ENCODE data around the gene TM2D1. TPM values are rescaled to one million over a fixed set of nuclear protein-coding genes. Genes with fewer than 3 reads are reported as not detected.

Gene TM2D1
- total and polyA plus RNA-seq, 4 donors: 13.7 to 33.4 (median 25.7) TPM

DNA sequence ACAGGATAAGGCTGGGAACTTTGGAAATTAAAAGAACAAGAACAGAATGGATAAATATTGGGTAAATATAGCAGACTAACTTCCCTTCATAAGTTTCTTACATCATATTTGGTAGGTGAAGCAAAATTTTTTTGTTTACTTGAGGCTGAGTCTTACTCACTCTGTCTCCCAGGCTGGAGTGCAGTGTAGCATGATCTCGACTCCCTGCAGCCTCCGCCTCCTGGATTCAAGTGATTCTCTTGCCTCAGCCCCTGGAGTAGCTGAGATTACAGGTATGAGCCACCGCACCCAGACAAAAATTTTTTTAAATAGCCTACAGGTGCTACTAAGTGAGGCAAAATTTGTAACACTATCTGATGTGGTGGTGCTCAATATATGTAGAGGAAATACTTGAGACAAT, 50.7 kb downstream of the TM2D1 start:
- TF ChIP-seq, protein P1, sequence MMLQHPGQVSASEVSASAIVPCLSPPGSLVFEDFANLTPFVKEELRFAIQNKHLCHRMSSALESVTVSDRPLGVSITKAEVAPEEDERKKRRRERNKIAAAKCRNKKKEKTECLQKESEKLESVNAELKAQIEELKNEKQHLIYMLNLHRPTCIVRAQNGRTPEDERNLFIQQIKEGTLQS (IDR thresholded peaks at IDR 0.05): no peak
- TF ChIP-seq RAD21 (IDR thresholded peaks at IDR 0.05) (no peak), HNF4A (conservative IDR thresholded peaks at IDR 0.05) (no peak), FOXA2 (IDR thresholded peaks at IDR 0.05) (no peak), EGR1 (IDR thresholded peaks at IDR 0.05; ENCODE audit: low read depth in 2 of 2) (no peak), TAF1 (conservative IDR thresholded peaks at IDR 0.05) (no peak), NR2F2 (IDR thresholded peaks at IDR 0.05) (no peak), HNF4G (IDR thresholded peaks at IDR 0.05) (no peak), SP1 (IDR thresholded peaks at IDR 0.05) (no peak), JUND (IDR thresholded peaks at IDR 0.05) (no peak), YY1 (IDR thresholded peaks at IDR 0.05) (no peak), GABPA (IDR thresholded peaks at IDR 0.05 in 1 of 2, conservative IDR thresholded peaks at IDR 0.05 in 1 of 2) (no peak), RXRA (IDR thresholded peaks at IDR 0.05) (no peak), FOXA1 (IDR thresholded peaks at IDR 0.05) (no peak)
- TF ChIP-seq, protein P2, sequence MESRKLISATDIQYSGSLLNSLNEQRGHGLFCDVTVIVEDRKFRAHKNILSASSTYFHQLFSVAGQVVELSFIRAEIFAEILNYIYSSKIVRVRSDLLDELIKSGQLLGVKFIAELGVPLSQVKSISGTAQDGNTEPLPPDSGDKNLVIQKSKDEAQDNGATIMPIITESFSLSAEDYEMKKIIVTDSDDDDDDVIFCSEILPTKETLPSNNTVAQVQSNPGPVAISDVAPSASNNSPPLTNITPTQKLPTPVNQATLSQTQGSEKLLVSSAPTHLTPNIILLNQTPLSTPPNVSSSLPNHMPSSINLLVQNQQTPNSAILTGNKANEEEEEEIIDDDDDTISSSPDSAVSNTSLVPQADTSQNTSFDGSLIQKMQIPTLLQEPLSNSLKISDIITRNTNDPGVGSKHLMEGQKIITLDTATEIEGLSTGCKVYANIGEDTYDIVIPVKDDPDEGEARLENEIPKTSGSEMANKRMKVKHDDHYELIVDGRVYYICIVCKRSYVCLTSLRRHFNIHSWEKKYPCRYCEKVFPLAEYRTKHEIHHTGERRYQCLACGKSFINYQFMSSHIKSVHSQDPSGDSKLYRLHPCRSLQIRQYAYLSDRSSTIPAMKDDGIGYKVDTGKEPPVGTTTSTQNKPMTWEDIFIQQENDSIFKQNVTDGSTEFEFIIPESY (IDR thresholded peaks at IDR 0.05): no peak
- TF ChIP-seq, protein P3, sequence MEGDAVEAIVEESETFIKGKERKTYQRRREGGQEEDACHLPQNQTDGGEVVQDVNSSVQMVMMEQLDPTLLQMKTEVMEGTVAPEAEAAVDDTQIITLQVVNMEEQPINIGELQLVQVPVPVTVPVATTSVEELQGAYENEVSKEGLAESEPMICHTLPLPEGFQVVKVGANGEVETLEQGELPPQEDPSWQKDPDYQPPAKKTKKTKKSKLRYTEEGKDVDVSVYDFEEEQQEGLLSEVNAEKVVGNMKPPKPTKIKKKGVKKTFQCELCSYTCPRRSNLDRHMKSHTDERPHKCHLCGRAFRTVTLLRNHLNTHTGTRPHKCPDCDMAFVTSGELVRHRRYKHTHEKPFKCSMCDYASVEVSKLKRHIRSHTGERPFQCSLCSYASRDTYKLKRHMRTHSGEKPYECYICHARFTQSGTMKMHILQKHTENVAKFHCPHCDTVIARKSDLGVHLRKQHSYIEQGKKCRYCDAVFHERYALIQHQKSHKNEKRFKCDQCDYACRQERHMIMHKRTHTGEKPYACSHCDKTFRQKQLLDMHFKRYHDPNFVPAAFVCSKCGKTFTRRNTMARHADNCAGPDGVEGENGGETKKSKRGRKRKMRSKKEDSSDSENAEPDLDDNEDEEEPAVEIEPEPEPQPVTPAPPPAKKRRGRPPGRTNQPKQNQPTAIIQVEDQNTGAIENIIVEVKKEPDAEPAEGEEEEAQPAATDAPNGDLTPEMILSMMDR (IDR thresholded peaks at IDR 0.05; ENCODE audit: low read depth, low read length, missing input control): no peak
- TF ChIP-seq, protein P4, sequence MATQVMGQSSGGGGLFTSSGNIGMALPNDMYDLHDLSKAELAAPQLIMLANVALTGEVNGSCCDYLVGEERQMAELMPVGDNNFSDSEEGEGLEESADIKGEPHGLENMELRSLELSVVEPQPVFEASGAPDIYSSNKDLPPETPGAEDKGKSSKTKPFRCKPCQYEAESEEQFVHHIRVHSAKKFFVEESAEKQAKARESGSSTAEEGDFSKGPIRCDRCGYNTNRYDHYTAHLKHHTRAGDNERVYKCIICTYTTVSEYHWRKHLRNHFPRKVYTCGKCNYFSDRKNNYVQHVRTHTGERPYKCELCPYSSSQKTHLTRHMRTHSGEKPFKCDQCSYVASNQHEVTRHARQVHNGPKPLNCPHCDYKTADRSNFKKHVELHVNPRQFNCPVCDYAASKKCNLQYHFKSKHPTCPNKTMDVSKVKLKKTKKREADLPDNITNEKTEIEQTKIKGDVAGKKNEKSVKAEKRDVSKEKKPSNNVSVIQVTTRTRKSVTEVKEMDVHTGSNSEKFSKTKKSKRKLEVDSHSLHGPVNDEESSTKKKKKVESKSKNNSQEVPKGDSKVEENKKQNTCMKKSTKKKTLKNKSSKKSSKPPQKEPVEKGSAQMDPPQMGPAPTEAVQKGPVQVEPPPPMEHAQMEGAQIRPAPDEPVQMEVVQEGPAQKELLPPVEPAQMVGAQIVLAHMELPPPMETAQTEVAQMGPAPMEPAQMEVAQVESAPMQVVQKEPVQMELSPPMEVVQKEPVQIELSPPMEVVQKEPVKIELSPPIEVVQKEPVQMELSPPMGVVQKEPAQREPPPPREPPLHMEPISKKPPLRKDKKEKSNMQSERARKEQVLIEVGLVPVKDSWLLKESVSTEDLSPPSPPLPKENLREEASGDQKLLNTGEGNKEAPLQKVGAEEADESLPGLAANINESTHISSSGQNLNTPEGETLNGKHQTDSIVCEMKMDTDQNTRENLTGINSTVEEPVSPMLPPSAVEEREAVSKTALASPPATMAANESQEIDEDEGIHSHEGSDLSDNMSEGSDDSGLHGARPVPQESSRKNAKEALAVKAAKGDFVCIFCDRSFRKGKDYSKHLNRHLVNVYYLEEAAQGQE (IDR thresholded peaks at IDR 0.05): no peak
- Histone ChIP-seq H3K27ac (ENCODE audit: low read depth in 1 of 2, low read length in 2 of 2) (no peak overlapping the region), H3K4me1 (ENCODE audit: control insufficient read depth in 4 of 4, insufficient read depth in 4 of 4, low read length in 3 of 4) (no peaks in the 10 kb centered on the region), H3K27me3 (ENCODE audit: control insufficient read depth in 4 of 4, insufficient read depth in 4 of 4, low read length in 3 of 4) (no peaks in the 10 kb centered on the region), H3K4me3 (ENCODE audit: low read depth in 1 of 3, low read length in 3 of 3) (no peak overlapping the region), H3K9me3 (ENCODE audit: control insufficient read depth in 4 of 4, low read length in 3 of 4) (no peaks in the 10 kb centered on the region), H3K36me3 (ENCODE audit: control insufficient read depth in 4 of 4, insufficient read depth in 3 of 4, low read depth in 1 of 4, low read length in 3 of 4) (peaks cover 0 to 2% (median 0%) of the 10 kb centered on the region in 4 donors), H3K9ac (ENCODE audit: low read depth in 1 of 2, low read length in 2 of 2) (no peak overlapping the region)
- no peak for DNase-seq (ENCODE audit: low spot score)
- WGBS: 92% methylated on average over 3 of the region's 3 CpGs

DNA sequence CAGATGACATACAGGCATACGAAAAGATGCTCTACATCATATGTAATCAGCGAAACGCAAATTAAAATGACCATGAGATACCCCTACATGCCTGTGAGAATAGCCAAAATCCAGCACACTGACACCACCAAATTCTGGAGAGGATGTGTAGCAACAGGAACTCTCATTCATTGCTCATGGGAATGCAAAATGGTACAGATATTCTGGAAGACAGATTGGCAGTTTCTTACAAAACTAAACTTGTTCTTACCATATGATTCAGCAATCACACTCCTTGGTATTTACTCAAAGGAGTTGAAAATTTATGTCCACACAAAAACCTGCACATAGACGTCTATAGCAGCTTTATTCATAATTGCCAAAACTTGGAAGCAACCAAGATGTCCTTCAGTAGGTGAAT, 52.6 kb downstream of the TM2D1 start:
- TF ChIP-seq HNF4G (IDR thresholded peaks at IDR 0.05) (no peak), RAD21 (IDR thresholded peaks at IDR 0.05) (no peak), NR2F2 (IDR thresholded peaks at IDR 0.05) (no peak), HNF4A (conservative IDR thresholded peaks at IDR 0.05) (no peak), YY1 (IDR thresholded peaks at IDR 0.05) (no peak), GABPA (IDR thresholded peaks at IDR 0.05 in 1 of 2, conservative IDR thresholded peaks at IDR 0.05 in 1 of 2) (no peak), TAF1 (conservative IDR thresholded peaks at IDR 0.05) (no peak), EGR1 (IDR thresholded peaks at IDR 0.05; ENCODE audit: low read depth in 2 of 2) (no peak), SP1 (IDR thresholded peaks at IDR 0.05) (no peak), FOXA2 (IDR thresholded peaks at IDR 0.05) (no peak), FOXA1 (IDR thresholded peaks at IDR 0.05) (no peak), RXRA (IDR thresholded peaks at IDR 0.05) (no peak)
- TF ChIP-seq, protein P4 (IDR thresholded peaks at IDR 0.05): no peak
- TF ChIP-seq, protein P5, sequence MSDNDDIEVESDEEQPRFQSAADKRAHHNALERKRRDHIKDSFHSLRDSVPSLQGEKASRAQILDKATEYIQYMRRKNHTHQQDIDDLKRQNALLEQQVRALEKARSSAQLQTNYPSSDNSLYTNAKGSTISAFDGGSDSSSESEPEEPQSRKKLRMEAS (IDR thresholded peaks at IDR 0.05): no peak
- TF ChIP-seq, protein P2 (IDR thresholded peaks at IDR 0.05): no peak
- Histone ChIP-seq H3K4me3 (ENCODE audit: low read depth in 1 of 3, low read length in 3 of 3) (no peak overlapping the region), H3K9ac (ENCODE audit: low read depth in 1 of 2, low read length in 2 of 2) (no peak overlapping the region), H3K9me3 (ENCODE audit: control insufficient read depth in 4 of 4, low read length in 3 of 4) (no peaks in the 10 kb centered on the region), H3K4me1 (ENCODE audit: control insufficient read depth in 4 of 4, insufficient read depth in 4 of 4, low read length in 3 of 4) (no peaks in the 10 kb centered on the region), H3K27ac (ENCODE audit: low read depth in 1 of 2, low read length in 2 of 2) (no peak overlapping the region), H3K36me3 (ENCODE audit: control insufficient read depth in 4 of 4, insufficient read depth in 3 of 4, low read depth in 1 of 4, low read length in 3 of 4) (no peaks in the 10 kb centered on the region), H3K27me3 (ENCODE audit: control insufficient read depth in 4 of 4, insufficient read depth in 4 of 4, low read length in 3 of 4) (no peaks in the 10 kb centered on the region)
- no peak for DNase-seq (ENCODE audit: low spot score)
- 93% methylated on average over 4 of the region's 4 CpGs for WGBS

Data from liver (tissue), 9 donors.